Hematopoietic multipotent progenitor cell (in vitro differentiated cells): Measurements from ENCODE around the gene APLF. TPM values are rescaled to one million over a fixed set of nuclear protein-coding genes. Genes with fewer than 3 reads are reported as not detected.
"Not testable (repeated sequence)": the region's sequence is repeated elsewhere in the genome, so short reads cannot be mapped to it uniquely, and the experiment has no call there.

Source experiments
- DNase-seq, 3 donors: peaks; one replicate each; pipeline ENCODE4 v3.0.0-alpha.2; 2011 to 2015; ENCODE audit warnings: low read depth in 2 of 3, low spot score in 2 of 3
- total RNA-seq: library from RNA; depleted of rRNA; stranded (reverse); fragments of >200 nt; gene quantifications from one replicate; pipeline ENCODE4 v1.2.3, GENCODE V29; 2012

Gene APLF
- total RNA-seq, 1 donor: 5.4 TPM

GRCh38 chr2:68526943-68527342 lies 59.6 kb downstream of the APLF start:
- DNase-seq: not testable (repeated sequence)

GRCh38 chr2:68527343-68528081 lies 60.1 kb downstream of the APLF start:
- DNase-seq: not testable (repeated sequence)

DNA sequence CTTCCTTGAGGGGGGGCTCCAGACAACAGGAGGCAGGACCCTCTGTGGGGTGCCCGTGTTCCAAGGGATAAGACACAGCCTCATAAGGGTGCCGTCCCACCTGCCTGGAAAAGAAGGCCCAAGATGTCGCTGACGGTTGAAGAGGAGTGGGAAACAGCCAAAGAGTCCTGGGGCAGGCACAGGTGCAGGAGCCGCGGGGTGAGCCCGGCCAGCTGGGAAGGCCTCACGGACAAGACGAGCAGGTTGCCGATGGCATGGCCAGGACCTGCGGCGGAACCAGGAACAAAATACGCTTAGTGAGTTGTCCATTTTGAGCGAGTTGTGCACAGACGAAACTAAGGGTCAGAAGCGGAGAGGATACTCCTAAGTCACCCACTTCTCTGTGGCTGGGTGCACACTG lies 61.8 kb downstream of the APLF start:
- not testable (repeated sequence) for DNase-seq

DNA sequence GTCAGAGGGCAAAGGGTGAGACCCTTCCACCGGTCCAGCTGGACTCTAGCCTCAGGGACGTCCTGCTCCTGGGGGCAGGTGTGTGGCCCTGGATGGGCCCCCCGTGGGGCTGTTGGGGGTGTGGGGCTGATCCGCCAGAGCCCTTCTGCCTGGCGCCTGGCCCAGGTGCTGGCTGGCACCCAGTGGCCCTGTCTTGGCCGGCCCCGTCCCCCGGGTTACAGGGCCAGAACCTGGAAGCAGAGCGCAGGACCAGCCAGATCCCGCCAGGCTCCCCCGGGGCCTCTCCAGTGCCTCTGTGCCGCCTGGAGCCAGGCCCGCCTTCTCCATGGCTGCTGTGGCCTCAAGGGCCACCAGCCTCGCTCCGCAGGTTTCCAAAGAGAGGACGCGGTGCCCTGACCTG lies 62.3 kb downstream of the APLF start:
- not testable (repeated sequence) for DNase-seq

DNA sequence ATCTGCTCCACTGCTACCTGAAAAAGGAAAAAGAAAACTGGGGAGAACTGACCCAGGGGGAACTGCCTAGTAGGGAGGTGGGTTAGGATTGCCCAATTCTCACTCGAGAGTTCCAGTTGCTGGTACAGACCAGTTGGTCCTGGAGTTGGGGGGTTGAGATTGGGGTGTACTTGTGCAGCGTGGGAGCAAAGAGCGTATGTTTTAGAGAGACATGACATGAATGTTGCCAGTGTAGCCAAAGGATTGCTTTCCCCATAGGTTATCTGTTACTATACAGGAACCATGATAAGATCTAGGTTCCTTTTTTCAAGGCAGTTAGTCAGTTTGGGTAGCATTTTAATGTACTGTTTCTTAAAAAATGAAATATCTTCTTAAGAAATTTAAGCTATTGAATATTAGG lies 68.6 kb downstream of the APLF start:
- peak in 2 of 3 donors; percentile 33 to 53 for DNase-seq

DNA sequence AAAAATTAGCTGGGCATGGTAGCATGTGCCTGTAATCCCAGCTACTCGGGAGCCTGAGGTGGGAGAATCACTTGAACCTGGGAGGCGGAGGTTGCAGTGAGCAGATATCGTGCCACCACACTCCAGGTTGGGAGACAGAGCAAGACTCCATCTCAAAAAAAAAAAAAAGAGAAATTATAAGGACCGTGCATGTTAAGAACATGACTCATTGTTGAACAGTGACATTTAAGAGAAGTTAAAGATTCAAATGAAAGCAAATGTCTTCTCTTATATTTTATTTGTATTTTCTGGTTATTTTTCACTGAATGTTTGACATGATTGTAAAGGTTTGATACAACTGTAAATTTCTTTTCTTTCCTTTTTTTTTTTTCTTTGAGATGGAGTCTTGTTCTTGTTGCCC lies 69.6 kb downstream of the APLF start:
- DNase-seq: no peak

DNA sequence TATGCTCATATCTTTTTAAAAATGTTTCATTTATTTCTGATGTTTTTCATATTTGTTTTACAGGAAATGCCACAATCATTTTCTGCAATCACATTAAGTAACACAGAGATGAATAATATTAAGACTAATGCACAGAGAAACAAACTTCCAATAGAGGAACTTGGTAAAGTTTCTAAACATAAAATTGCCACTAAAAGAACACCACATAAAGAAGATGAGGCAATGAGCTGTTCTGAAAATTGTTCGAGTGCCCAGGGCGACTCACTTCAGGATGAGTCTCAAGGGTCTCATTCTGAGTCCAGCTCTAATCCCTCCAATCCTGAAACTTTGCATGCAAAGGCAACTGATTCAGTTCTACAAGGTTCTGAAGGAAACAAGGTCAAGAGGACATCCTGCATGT lies 70.4 kb downstream of the APLF start:
- DNase-seq: no peak

- no peak for DNase-seq
Measured at GRCh38 chr2:68544811-68545210, 77.4 kb downstream of the APLF start.

- DNase-seq: no peak
Measured at GRCh38 chr2:68548396-68548795, 81.0 kb downstream of the APLF start.

DNA sequence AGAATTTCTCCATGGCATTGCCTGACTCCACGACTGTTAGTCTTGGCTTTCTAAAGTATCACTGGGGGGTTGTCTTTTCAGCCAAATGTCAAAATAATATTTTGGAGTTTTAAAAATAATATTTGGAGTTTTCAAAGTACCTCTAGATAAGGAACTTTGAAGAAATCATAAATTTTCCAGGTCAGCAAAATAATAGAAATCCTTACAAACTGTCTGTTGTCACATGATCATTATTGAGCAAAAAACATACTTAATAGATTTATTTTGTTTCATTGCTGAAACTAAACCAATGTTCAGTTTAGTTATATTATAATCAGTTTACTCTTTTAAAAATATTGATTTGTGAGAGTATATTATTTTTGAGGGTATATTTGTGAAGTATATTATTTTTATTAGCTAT lies 85.7 kb downstream of the APLF start:
- DNase-seq: no peak

- not testable (repeated sequence) for DNase-seq
Measured at GRCh38 chr2:68555425-68556206, 88.2 kb downstream of the APLF start.

DNA sequence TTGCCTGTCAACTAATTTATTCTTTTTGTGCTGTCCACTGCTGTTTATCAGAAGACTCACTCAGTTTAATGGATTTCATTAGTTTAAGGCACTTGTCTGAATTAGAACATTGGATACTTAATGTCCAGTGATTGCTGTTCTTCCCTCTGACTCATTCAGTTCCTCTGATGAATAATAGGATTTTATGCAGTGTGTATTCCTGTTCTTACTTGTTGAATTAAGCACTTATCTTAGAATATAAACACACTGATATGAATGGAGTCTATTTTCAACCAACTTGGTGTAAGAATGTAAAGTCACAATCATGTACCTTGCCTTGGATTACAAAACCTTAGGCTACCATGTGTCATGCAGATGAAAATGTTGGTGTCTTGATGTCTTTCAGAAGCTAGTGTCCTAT lies 89.0 kb downstream of the APLF start:
- no peak for DNase-seq

DNA sequence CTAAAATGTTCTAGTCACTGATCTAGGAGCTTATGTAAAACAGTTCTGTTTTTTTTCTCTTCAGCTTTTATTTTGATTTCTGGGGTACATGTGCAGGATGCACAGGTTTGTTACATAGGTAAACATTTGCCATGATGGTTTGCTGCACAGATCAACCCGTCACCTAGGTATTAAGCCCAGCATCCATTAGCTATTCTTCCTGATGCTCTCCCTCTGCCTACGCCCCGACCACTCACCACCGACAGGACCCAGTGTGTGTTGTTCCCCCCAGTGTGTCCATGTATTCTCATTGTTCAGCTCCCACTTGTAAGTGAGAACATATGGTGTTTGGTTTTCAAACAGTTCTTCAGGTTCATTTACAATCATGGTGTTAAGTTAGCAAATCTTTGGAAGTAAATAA lies 91.2 kb downstream of the APLF start:
- no peak for DNase-seq

DNA sequence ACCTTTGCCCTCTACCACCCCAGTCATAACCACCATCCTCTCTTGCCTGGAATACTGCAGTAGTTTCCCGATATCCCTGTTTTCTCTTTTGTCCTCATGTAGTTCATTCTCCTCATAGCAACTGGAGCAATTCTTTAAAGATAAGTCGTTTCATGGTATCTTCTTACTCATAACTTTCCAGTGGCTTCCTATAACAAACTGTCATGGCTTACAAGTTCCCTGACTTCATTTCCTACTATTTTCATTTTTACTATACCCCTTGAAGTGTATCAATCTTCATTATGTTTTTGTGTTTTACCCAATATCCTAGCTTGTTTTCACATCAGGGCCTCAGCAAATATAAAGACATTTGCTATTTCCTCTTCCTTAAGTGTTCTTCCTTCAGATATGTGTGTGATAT lies 92.3 kb downstream of the APLF start:
- no peak for DNase-seq

- DNase-seq: no peak
Measured at GRCh38 chr2:68560545-68560944, 93.2 kb downstream of the APLF start.

GRCh38 chr2:68561372-68561771 lies 94.0 kb downstream of the APLF start:
- no peak for DNase-seq

DNA sequence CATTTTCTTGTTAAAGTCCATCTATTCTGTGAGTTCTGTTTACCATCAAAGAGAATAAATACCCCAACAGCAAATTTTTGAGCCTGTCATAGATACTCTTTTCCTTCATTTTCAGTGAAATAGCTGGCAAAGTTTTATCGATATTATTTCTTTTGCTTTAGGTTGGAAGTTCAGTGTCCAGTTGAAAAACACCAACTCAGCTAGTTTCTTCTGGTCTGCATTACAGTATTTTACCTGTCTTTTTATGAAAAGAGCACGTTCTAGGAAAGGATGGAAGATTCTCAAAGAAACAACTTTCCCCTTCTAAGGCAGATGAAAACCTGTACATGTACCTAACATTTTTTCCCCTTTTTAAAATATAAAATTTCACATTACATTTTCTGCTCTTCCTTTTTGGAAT lies 95.5 kb downstream of the APLF start:
- no peak for DNase-seq

DNA sequence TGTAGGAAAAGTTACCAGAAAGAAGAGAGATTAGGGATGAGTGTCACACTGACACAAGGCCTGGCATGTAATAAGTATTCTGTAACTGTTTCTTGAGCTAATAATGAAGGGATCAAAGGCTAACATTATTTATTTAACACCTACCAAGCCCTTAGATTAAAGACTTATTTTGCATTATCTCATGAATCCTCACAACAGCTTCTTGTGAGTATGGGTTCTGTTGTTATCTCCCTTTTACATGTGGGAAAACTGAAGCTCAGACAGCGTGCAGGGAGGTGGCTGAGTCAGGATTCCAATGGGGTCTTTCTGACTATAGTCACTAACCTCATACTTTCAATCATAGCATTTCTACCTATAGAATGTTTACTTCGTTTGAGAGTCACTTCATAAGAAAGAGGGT lies 97.0 kb downstream of the APLF start:
- DNase-seq: no peak

GRCh38 chr2:68565273-68565672 lies 97.9 kb downstream of the APLF start:
- no peak for DNase-seq

GRCh38 chr2:68565858-68566257 lies 98.5 kb downstream of the APLF start:
- DNase-seq: no peak

- no peak for DNase-seq
Measured at GRCh38 chr2:68566362-68566761, 99.0 kb downstream of the APLF start.

DNA sequence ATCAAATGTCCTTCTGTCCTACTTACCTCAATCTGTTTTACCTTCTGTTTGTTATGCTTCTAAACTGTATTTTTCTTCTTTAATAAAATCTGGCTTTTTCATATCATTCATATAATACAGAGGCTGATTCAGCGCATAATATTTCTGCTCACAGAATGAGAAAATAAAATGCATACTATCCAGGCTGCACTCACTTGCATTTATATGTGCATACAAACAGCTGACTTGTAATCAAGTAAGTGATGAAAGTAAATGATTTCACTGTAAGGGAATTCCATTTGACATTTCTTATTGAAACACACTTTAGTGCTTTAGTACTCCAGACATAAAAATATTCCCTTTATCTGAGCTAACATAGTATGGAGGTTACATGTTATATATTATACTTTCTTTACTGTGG lies 100.7 kb downstream of the APLF start:
- DNase-seq: no peak
